H1 (cell line): Measurements from ENCODE around the gene TMEM151A. TPM values are rescaled to one million over a fixed set of nuclear protein-coding genes. Genes with fewer than 3 reads are reported as not detected.

ENCODE experiments used
- CBX5 ChIP-seq: fragments of 300-800, 300-1000 bp; sonication (generic); IDR thresholded peaks from 2 replicates; pipeline ENCODE4 v1.7.1; 2016; ENCODE audit warnings: antibody characterized with exemption, low read length, low read depth
- CBX8 ChIP-seq: fragments of 300-800, 300-1000 bp; sonication (generic); IDR thresholded peaks from 2 replicates; pipeline ENCODE4 v1.7.1; 2016; ENCODE audit warnings: low read depth, low read length, borderline replicate concordance
- CHD2 ChIP-seq: IDR thresholded peaks from 2 replicates; pipeline ENCODE4 v1.6.1; 2012; ENCODE audit warnings: low read length, improper control_type of control experiment
- E2F6 ChIP-seq: IDR thresholded peaks from 2 replicates; pipeline ENCODE4 v1.6.1; 2012; ENCODE audit warnings: inconsistent platforms
- KDM1A ChIP-seq: fragments of 200-600, 300-600 bp; sonication (generic); IDR thresholded peaks from 2 replicates; pipeline ENCODE4 v1.7.1; 2016; ENCODE audit warnings: mild to moderate bottlenecking, low read length, borderline replicate concordance
- MAFK ChIP-seq: IDR thresholded peaks from 2 replicates; pipeline ENCODE4 v1.6.1; 2012; ENCODE audit warnings: low read depth, mild to moderate bottlenecking, improper control_type of control experiment, low read length
- POLR2A ChIP-seq, 2 experiments: IDR thresholded peaks; 1 replicate in 1 of 2; 2 replicates in 1 of 2; pipeline ENCODE4 v1.6.1; 2011; ENCODE audit warnings: low read depth in 2 of 2, low read length in 2 of 2, mild to moderate bottlenecking in 2 of 2; ENCODE audit errors: control extremely low read depth in 1 of 2
- POU5F1 ChIP-seq: IDR thresholded peaks from 2 replicates; pipeline ENCODE4 v1.6.1; 2011; ENCODE audit warnings: low read depth, mild to moderate bottlenecking, low read length, moderate library complexity
- RAD21 ChIP-seq, 2 experiments: IDR thresholded peaks in 1 of 2; conservative IDR thresholded peaks in 1 of 2; 2 replicates each; pipeline ENCODE4 v1.6.1; 2011; ENCODE audit warnings: low read depth in 2 of 2, low read length in 2 of 2, improper control_type of control experiment in 1 of 2, inconsistent platforms in 1 of 2, mild to moderate bottlenecking in 1 of 2, moderate library complexity in 1 of 2
- SIN3A ChIP-seq, 2 experiments: IDR thresholded peaks in 1 of 2; conservative IDR thresholded peaks in 1 of 2; 2 replicates each; pipeline ENCODE4 v1.6.1; 2011 to 2012; ENCODE audit warnings: low read length in 2 of 2, improper control_type of control experiment in 1 of 2, low read depth in 1 of 2, mild to moderate bottlenecking in 1 of 2
- SP1 ChIP-seq: IDR thresholded peaks from 2 replicates; pipeline ENCODE4 v1.6.1; 2011; ENCODE audit warnings: low read depth, low read length
- TCF12 ChIP-seq: IDR thresholded peaks from 2 replicates; pipeline ENCODE4 v1.6.1; 2011; ENCODE audit warnings: low read depth, mild to moderate bottlenecking, low read length
- TEAD4 ChIP-seq: IDR thresholded peaks from 2 replicates; pipeline ENCODE4 v1.6.1; 2012; ENCODE audit warnings: low read depth, low read length, inconsistent platforms, mixed read lengths
- polyA plus RNA-seq, 7 experiments: library from polyadenylated mRNA; depleted of rRNA in 3 of 7; stranded (reverse) in 5 of 7; unstranded in 2 of 7; fragments of >200 nt in 5 of 7; fragments of 200-250 nt in 2 of 7; gene quantifications; 1 replicate in 5 of 7; 2 replicates in 1 of 7; 4 replicates in 1 of 7; pipeline versions ENCODE4 v1.2.1 to v1.2.3, GENCODE V29; 2011 to 2013; ENCODE audit warnings: missing spikeins in 2 of 7, mixed read lengths in 2 of 7
- total RNA-seq: library from RNA; stranded (reverse); fragmentation: NEBNext Ultra II Directional; extraction: Animal tissue kit (Norgen Biotek cat#: 25700); gene quantifications from 2 replicates; pipeline ENCODE4 v1.2.1, GENCODE V29; 2021

The TMEM151A gene
- total and polyA plus RNA-seq, 2 of the 8 experiments (the other 6 are each of a cell fraction or from before 2014, with no cell fraction given) = 3.2 TPM

DNA sequence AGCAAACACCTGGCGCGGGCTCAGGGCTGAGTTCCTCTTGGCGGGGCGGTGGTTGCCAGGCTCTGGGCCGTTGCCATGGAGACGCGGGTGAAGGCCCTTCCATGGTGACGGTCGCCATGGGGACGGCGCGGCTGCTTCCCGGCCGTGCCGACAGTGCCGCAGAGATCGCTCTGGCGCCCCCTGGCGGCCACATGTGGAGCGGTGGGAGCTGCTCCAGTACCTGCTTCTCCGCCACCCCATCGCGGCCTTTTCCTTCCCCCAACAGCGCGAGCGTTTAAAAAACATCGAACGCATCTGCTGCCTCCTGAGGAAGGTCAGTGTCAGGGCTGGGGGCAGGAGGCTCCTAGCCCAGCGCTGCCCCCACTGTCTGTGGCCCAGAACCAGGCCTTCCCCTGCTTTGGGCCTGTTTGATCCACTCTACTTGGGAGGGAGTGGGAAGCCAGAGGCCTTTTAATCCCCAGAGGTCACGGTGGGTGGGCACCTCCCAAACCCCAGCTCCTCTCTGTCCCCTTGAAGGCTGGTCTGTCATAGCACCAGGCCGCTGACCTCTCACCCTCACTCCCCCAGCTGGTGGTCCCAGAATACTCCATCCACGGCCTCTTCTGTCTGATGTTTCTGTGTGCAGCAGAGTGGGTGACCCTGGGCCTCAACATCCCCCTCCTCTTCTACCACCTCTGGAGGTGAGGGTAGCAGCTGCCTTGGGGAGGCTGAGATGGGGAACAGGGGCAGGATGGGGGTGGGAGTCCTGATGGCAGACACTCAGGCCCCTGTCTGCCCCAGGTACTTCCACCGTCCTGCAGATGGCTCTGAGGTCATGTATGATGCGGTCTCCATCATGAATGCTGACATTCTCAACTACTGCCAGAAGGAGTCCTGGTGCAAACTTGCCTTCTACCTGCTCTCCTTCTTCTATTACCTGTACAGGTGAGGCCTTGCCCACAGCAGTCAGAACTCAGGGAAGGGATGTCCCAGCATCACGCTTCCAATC is 8.9 kb upstream of the TMEM151A start (continued):
- no peak for TF ChIP-seq E2F6
- TF ChIP-seq TEAD4 = no peak
- TF ChIP-seq TCF12 = 0 out of 2 replicates have a peak, but pooled peaks have one; percentile 23
- TF ChIP-seq RAD21 (IDR thresholded peaks at IDR 0.05 in 1 of 2, conservative IDR thresholded peaks at IDR 0.05 in 1 of 2; ENCODE audit: low read depth in 2 of 2, low read length in 2 of 2) = peak; percentile 55 to 72
- 0 out of 2 replicates have a peak, but pooled peaks have one; percentile 20 for TF ChIP-seq KDM1A
- TF ChIP-seq CHD2 = peak; percentile 63; the same call in 1 of the 2 replicates
- no peak for TF ChIP-seq MAFK
- no peak for TF ChIP-seq CBX8
- no peak for TF ChIP-seq SP1
- TF ChIP-seq POLR2A (IDR thresholded peaks at IDR 0.05; ENCODE audit: control extremely low read depth in 1 of 2, low read depth in 2 of 2, low read length in 2 of 2) = 0 out of 3 replicates have a peak, but pooled peaks of 1 of the 2 experiments have one; percentile 28
- TF ChIP-seq CBX5 = no peak
- no peak for TF ChIP-seq POU5F1
- TF ChIP-seq SIN3A (conservative IDR thresholded peaks at IDR 0.05 in 1 of 2, IDR thresholded peaks at IDR 0.05 in 1 of 2; ENCODE audit: low read depth in 1 of 2, low read length in 2 of 2) = peak; percentile 97 to 99
